ENCODE measurements around the gene PSME2. TPM values are rescaled to one million over a fixed set of nuclear protein-coding genes. Genes with fewer than 3 reads are reported as not detected.

Gene PSME2
- total and polyA plus RNA-seq, 2 experiments from 2014 or later, result 75.5 to 189 TPM

- Histone ChIP-seq H3K36me3 (replicated peaks; ENCODE audit: insufficient read depth, low read depth) (no peaks in the 10 kb centered on the region), H2AFZ (no peak overlapping the region), H3K4me2 (no peak overlapping the region), H3K79me2 (peaks cover 25% of the 10 kb centered on the region), H3K4me3 (no peak overlapping the region), H3K4me1 (ENCODE audit: insufficient read depth) (peaks cover 16% of the 10 kb centered on the region), H3K9me2 (replicated peaks; ENCODE audit: insufficient read depth) (no peaks in the 10 kb centered on the region), H3K9me3 (ENCODE audit: low read depth) (no peaks in the 10 kb centered on the region), H4K20me1 (ENCODE audit: insufficient read depth, poor library complexity, severe bottlenecking) (peaks cover 5% of the 10 kb centered on the region), H3K27ac (peak overlapping the region; percentile 75), H3K27me3 (no peaks in the 10 kb centered on the region)
- TF ChIP-seq EZH2phosphoT487 (IDR thresholded peaks at IDR 0.05; ENCODE audit: low read depth, severe bottlenecking, unreplicated experiment) (no peak), EZH2 (IDR thresholded peaks at IDR 0.05; ENCODE audit: borderline replicate concordance) (no peak), CTCF (IDR thresholded peaks at IDR 0.05; ENCODE audit: poor library complexity) (no peak)
- 89% methylated on average over 4 of the region's 4 CpGs for WGBS (ENCODE audit: low lambda C conversion rate, missing lambda C conversion rate)
- no peak for DNase-seq (ENCODE audit: low spot score)
These were observed 14.1 kb upstream of the PSME2 start for GRCh38 chr14:24160499-24160849.

GRCh38 chr14:24159777-24160498 is 13.5 kb upstream of the PSME2 start:
- WGBS (ENCODE audit: low lambda C conversion rate, missing lambda C conversion rate), result 95% methylated on average over 11 of the region's 11 CpGs
- Histone ChIP-seq H3K9me2 (replicated peaks; ENCODE audit: insufficient read depth) (no peaks in the 10 kb centered on the region), H3K9me3 (ENCODE audit: low read depth) (no peaks in the 10 kb centered on the region), H2AFZ (no peak overlapping the region), H4K20me1 (ENCODE audit: insufficient read depth, poor library complexity, severe bottlenecking) (peaks cover 5% of the 10 kb centered on the region), H3K79me2 (peaks cover 25% of the 10 kb centered on the region), H3K4me2 (no peak overlapping the region), H3K4me1 (ENCODE audit: insufficient read depth) (peaks cover 16% of the 10 kb centered on the region), H3K27me3 (no peaks in the 10 kb centered on the region), H3K4me3 (no peak overlapping the region), H3K36me3 (replicated peaks; ENCODE audit: insufficient read depth, low read depth) (no peaks in the 10 kb centered on the region), H3K27ac (peak overlapping the region; percentile 75)
- TF ChIP-seq EZH2 (IDR thresholded peaks at IDR 0.05; ENCODE audit: borderline replicate concordance) (no peak), EZH2phosphoT487 (IDR thresholded peaks at IDR 0.05; ENCODE audit: low read depth, severe bottlenecking, unreplicated experiment) (no peak), CTCF (IDR thresholded peaks at IDR 0.05; ENCODE audit: poor library complexity) (no peak)
- DNase-seq (ENCODE audit: low spot score), result no peak

GRCh38 chr14:24157331-24157730 is 10.9 kb upstream of the PSME2 start:
- no peaks in the 10 kb centered on the region for H4K20me1 ChIP-seq (ENCODE audit: insufficient read depth, poor library complexity, severe bottlenecking)
- H3K4me3 ChIP-seq, result no peak overlapping the region
- no peaks in the 10 kb centered on the region for H3K36me3 ChIP-seq (replicated peaks; ENCODE audit: insufficient read depth, low read depth)
- H3K27ac ChIP-seq, result no peak overlapping the region
- no peaks in the 10 kb centered on the region for H3K9me3 ChIP-seq (ENCODE audit: low read depth)
- peaks cover 11% of the 10 kb centered on the region for H3K79me2 ChIP-seq
- H2AFZ ChIP-seq, result no peak overlapping the region
- no peaks in the 10 kb centered on the region for H3K9me2 ChIP-seq (replicated peaks; ENCODE audit: insufficient read depth)
- peaks cover 16% of the 10 kb centered on the region for H3K4me1 ChIP-seq (ENCODE audit: insufficient read depth)
- no peak overlapping the region for H3K4me2 ChIP-seq
- H3K27me3 ChIP-seq, result no peaks in the 10 kb centered on the region
- 93% methylated on average over 12 of the region's 12 CpGs for WGBS (ENCODE audit: low lambda C conversion rate, missing lambda C conversion rate)
- no peak for TF ChIP-seq EZH2 (IDR thresholded peaks at IDR 0.05; ENCODE audit: borderline replicate concordance)
- no peak for TF ChIP-seq EZH2phosphoT487 (IDR thresholded peaks at IDR 0.05; ENCODE audit: low read depth, severe bottlenecking, unreplicated experiment)
- TF ChIP-seq CTCF (IDR thresholded peaks at IDR 0.05; ENCODE audit: poor library complexity), result no peak
- DNase-seq (ENCODE audit: low spot score), result no peak

All from hepatocyte (in vitro differentiated cells).